Measurements from ENCODE around the gene MRPL43. TPM values are rescaled to one million over a fixed set of nuclear protein-coding genes. Genes with fewer than 3 reads are reported as not detected.

MRPL43 gene
- total and polyA plus RNA-seq, 2 experiments from 2014 or later: 114 to 128 TPM

DNA sequence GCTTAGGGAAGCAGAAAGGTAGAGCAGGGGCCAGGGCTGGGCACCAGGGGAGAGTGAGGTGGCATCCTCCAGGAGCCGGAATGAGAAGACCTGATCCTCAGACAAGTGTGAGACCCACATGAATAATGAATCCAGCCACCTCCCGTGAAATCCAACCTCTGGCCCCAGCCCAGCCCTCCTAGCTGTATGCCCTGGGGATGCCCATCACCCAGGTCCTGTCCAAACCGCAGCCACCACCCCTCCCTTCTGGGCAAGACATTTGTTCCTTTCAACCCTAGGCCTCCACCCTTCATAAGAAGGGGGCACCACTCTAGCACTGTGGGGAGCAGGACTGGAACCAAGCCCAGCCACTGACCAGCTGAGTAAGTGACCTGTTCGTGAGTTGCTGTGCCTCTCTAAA lies 33.9 kb upstream of the MRPL43 start:
- Histone ChIP-seq H3K4me1 (ENCODE audit: low read depth) (peaks cover 3% of the 10 kb centered on the region), H3K4me3 (no peak overlapping the region), H3K27me3 (peaks cover 20% of the 10 kb centered on the region), H3K36me3 (no peaks in the 10 kb centered on the region), H3K27ac (no peak overlapping the region), H3K9me3 (ENCODE audit: low read depth) (no peaks in the 10 kb centered on the region)
- DNase-seq (ENCODE audit: low read depth in 1 of 2, low spot score in 1 of 2): no peak
- TF ChIP-seq, protein P1, sequence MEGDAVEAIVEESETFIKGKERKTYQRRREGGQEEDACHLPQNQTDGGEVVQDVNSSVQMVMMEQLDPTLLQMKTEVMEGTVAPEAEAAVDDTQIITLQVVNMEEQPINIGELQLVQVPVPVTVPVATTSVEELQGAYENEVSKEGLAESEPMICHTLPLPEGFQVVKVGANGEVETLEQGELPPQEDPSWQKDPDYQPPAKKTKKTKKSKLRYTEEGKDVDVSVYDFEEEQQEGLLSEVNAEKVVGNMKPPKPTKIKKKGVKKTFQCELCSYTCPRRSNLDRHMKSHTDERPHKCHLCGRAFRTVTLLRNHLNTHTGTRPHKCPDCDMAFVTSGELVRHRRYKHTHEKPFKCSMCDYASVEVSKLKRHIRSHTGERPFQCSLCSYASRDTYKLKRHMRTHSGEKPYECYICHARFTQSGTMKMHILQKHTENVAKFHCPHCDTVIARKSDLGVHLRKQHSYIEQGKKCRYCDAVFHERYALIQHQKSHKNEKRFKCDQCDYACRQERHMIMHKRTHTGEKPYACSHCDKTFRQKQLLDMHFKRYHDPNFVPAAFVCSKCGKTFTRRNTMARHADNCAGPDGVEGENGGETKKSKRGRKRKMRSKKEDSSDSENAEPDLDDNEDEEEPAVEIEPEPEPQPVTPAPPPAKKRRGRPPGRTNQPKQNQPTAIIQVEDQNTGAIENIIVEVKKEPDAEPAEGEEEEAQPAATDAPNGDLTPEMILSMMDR (IDR thresholded peaks at IDR 0.05; ENCODE audit: low read depth, low read length): no peak

- peaks cover 3% of the 10 kb centered on the region for H3K4me1 ChIP-seq (ENCODE audit: low read depth)
- H3K36me3 ChIP-seq: no peaks in the 10 kb centered on the region
- H3K4me3 ChIP-seq: no peak overlapping the region
- H3K9me3 ChIP-seq (ENCODE audit: low read depth): no peaks in the 10 kb centered on the region
- H3K27me3 ChIP-seq: peaks cover 20% of the 10 kb centered on the region
- no peak overlapping the region for H3K27ac ChIP-seq
- DNase-seq (ENCODE audit: low read depth in 1 of 2, low spot score in 1 of 2): no peak
- TF ChIP-seq, protein P1 (IDR thresholded peaks at IDR 0.05; ENCODE audit: low read depth, low read length): no peak
Observed at GRCh38 chr10:101020427-101021075, 33.3 kb upstream of the MRPL43 start.

DNA sequence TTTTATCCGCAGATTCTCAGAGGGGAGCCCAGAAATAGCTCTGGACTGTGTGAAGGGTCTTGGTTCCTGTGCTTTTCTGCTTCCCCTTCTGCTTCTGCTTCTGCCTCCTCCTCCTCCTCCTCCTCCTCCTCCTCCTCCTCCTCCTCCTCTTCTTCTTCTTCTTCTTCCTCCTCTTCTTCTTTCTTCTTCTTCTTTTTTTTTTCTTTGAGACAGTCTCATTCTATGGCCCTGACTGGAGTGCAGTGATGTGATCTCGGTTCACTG lies 32.1 kb upstream of the MRPL43 start:
- Histone ChIP-seq H3K4me1 (ENCODE audit: low read depth) (peaks cover 3% of the 10 kb centered on the region), H3K36me3 (no peaks in the 10 kb centered on the region), H3K9me3 (ENCODE audit: low read depth) (no peaks in the 10 kb centered on the region), H3K27ac (no peak overlapping the region), H3K27me3 (peaks cover 20% of the 10 kb centered on the region), H3K4me3 (no peak overlapping the region)
- TF ChIP-seq, protein P1 (IDR thresholded peaks at IDR 0.05; ENCODE audit: low read depth, low read length): no peak
- DNase-seq (ENCODE audit: low read depth in 1 of 2, low spot score in 1 of 2): no peak

DNA sequence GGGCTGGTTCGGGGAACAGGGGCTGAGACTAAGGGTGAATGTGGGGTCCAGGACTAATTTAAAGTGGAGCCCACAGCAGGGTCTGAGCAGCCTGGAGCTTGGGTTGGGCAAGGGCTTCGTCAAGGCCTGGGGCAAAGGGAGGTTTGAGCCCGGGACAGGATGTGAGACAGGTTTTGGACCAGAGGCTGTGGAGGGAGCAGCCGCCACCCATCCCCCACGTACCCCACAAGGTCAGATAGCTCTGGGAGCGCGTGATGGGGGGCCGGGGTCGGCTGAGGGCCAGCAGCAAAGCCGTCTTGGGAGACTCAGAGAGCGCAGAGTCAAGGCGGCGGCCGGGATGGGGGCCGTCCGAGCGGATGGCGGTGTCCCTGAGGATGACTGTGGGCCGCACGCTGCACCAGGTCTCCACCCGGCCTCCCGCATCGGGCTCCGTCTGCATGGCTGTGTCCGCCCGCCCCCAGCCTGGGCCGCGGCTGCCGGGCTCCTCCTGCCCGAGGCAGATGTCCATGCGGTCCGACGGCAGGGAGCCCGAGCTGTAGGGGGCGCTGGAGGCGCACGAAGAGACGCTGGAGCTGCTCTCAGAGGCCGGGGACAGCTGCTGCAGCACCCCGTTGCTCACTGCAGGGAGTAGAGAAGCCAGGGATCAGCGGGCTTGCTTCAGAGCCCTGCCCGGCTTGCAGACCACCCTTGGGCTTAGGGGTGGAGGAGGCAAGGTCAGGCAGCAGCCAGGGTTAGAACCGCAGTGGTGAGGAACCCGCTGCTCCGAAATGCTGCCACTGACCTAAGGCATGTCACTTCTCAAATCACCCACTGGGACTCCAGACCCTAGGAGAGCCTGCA lies 31.5 kb upstream of the MRPL43 start:
- H3K27me3 ChIP-seq: peaks cover 20% of the 10 kb centered on the region
- TF ChIP-seq, protein P1 (IDR thresholded peaks at IDR 0.05; ENCODE audit: low read depth, low read length): peak; percentile 80

DNA sequence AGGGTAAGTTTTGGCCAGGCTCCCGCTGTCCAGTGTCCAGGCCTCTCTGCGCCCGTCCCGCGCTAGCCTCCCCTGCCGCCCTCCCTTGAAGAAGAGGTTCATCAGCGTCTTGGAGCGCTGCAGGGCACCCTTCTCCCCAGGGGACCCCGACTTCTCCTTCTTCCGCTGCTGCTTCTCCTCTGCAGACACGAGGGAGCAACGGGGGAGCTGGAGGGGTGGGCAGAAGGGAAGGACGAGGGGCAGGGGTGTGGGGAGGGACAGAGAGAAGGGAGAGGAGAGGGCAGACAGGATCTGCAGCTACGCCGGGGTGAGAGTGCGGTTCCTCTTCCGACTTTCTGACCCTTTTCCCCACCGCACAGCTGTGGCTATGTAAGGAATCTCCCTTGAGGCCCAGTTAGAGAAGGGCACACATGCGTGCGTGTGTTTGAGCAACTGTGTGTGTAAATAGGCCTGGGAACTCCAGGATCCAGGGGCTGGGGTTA lies 30.9 kb upstream of the MRPL43 start:
- no peak overlapping the region for H3K4me3 ChIP-seq

More for the DNA sequence above, 31.5 kb upstream of the MRPL43 start:
- DNase-seq (ENCODE audit: low read depth in 1 of 2, low spot score in 1 of 2): peak; percentile 87 to 89
- Histone ChIP-seq H3K27ac (no peak overlapping the region), H3K36me3 (no peaks in the 10 kb centered on the region), H3K4me3 (no peak overlapping the region), H3K4me1 (ENCODE audit: low read depth) (peaks cover 3% of the 10 kb centered on the region), H3K9me3 (ENCODE audit: low read depth) (no peaks in the 10 kb centered on the region)

More for the DNA sequence above, 30.9 kb upstream of the MRPL43 start:
- H3K36me3 ChIP-seq: no peaks in the 10 kb centered on the region
- H3K27ac ChIP-seq: no peak overlapping the region
- TF ChIP-seq, protein P1 (IDR thresholded peaks at IDR 0.05; ENCODE audit: low read depth, low read length): no peak
- no peaks in the 10 kb centered on the region for H3K9me3 ChIP-seq (ENCODE audit: low read depth)
- no peak for DNase-seq (ENCODE audit: low read depth in 1 of 2, low spot score in 1 of 2)
- H3K27me3 ChIP-seq: peaks cover 20% of the 10 kb centered on the region
- peaks cover 3% of the 10 kb centered on the region for H3K4me1 ChIP-seq (ENCODE audit: low read depth)

Data from cardiac muscle cell (in vitro differentiated cells and primary cell).